HG02840 (cell line): ENCODE results near the gene ETFDH.
"Not testable (repeated sequence)": the region's sequence is repeated elsewhere in the genome, so short reads cannot be mapped to it uniquely, and the experiment has no call there.

Experiments
- ATAC-seq: cut with Tn5 transposase; IDR thresholded peaks from one replicate; pipeline ENCODE4 v1.9.1; 2021; ENCODE audit warnings: mild to moderate bottlenecking, moderate library complexity, moderate number of reproducible peaks; ENCODE audit not compliant: unreplicated experiment, low FRiP score

Gene ETFDH

GRCh38 chr4:158746537-158746936 lies 74.4 kb downstream of the ETFDH start:
- not testable (repeated sequence) for ATAC-seq

GRCh38 chr4:158750379-158750778 lies 78.3 kb downstream of the ETFDH start:
- ATAC-seq, result no peak

- ATAC-seq, result no peak
Observed at GRCh38 chr4:158754385-158755180, 82.5 kb downstream of the ETFDH start.

GRCh38 chr4:158755819-158756218 lies 83.7 kb downstream of the ETFDH start:
- not testable (repeated sequence) for ATAC-seq

GRCh38 chr4:158756588-158756987 lies 84.5 kb downstream of the ETFDH start:
- ATAC-seq, result no peak

- no peak for ATAC-seq
Observed at GRCh38 chr4:158758142-158758541, 86.0 kb downstream of the ETFDH start.

GRCh38 chr4:158758703-158759102 lies 86.6 kb downstream of the ETFDH start:
- no peak for ATAC-seq
